Inferior parietal cortex (tissue), 1 donor: Measurements from ENCODE around the gene TUBGCP6.
"Not testable (repeated sequence)": the region's sequence is repeated elsewhere in the genome, so short reads cannot be mapped to it uniquely, and the experiment has no call there.

Experiments
- DNase-seq: peaks from one replicate; pipeline ENCODE4 v3.0.0-alpha.2; 2016; ENCODE audit errors: extremely low spot score

Gene TUBGCP6

DNA sequence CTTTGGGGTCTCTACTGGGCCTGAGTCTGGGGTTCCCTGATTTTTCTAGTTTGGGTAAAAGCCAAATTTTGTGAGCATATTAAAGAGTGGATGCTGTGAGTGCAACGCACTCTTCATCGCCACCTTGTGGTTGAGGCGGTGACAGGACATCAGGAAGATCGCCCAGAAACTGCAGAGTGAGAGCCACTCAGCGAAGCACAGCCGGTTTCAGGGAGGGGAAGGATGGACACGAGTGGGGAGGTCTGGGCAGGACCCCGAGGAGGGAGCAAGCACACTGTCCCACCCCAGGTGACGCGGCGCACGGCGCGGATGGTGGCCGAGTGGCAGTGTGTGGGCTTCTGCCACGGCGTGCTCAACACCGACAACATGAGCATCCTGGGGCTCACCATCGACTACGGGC lies 34.9 kb downstream of the TUBGCP6 start:
- peak; percentile 81 for DNase-seq

GRCh38 chr22:50208939-50209892 lies 35.6 kb downstream of the TUBGCP6 start:
- no peak for DNase-seq

- DNase-seq, result no peak
These were observed 36.3 kb downstream of the TUBGCP6 start for GRCh38 chr22:50208430-50208938.

DNA sequence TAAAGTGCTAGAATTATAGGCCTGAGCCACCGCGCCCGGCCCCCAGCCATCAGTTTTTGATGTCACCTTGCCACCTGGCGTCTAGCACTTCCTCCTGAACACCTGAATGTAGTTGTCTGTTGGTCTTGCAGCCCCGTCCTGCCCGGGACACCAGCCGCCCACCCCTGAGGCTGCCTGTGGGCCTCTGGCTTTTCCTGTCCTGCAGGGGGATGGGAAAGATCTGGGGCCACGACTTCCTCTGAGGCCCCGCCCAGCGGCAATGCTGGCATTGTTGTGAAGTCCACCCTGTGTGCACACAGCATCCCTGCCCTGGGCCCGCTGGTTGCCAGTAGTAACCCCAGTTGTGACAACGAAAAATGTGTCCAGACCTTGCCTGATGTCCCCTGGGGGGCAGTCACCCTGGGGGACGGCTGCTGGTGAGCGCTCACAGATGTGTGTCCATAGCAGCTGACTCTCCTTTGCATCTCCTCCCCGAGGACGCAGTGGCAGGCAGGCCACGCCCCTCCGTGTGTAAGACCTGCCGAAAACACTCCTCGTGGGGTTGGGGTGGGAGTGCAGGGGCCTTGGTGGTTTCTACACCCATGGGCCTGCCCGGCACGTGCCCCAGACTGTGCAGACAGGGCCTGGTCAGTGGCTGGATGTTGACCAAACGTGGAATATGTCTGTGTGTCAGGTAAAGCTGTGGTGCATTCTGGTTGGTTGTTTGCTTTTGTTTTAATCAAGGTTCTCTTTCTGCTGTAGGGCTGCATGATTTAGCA lies 37.3 kb downstream of the TUBGCP6 start:
- DNase-seq, result no peak

DNA sequence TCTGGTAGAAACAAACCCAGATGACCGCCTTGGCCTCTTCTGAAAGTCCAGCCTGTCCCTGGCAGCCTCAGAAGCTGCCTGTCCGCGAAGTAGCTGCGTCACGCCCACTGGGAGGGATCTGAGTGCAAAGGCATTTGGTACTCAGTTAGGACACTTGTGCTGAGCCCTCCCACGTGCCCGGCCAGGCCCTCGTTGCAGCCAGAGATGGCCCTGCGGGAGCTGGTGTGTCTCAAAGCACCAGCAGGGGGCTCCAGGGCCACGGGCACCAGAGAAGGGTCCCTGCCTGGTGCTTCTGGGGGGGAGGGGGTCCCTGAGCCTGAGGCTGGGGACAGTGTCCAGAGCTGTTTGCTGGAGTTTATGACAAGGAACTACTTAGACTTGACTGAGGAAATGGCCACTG lies 38.2 kb downstream of the TUBGCP6 start:
- no peak for DNase-seq

GRCh38 chr22:50205781-50206569 lies 38.8 kb downstream of the TUBGCP6 start:
- no peak for DNase-seq

DNA sequence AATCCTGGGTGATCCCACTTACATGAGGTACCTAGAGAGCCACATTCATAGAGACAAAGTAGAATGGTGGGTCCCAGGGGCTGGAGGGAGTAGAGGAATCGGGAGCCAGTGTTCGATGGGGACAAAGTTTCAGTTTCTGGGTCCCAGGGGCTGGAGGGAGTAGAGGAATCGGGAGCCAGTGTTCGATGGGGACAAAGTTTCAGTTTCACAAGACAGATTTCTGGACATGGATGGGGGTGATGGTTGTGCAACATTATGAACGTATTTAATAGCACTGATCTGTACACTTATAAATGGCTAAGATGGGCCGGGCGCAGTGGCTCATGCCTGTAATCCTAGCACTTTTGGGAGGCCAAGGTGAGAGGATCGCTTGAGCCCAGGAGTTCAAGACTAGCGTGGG lies 39.8 kb downstream of the TUBGCP6 start:
- not testable (repeated sequence) for DNase-seq

GRCh38 chr22:50204571-50204970 lies 40.3 kb downstream of the TUBGCP6 start:
- DNase-seq, result no peak

DNA sequence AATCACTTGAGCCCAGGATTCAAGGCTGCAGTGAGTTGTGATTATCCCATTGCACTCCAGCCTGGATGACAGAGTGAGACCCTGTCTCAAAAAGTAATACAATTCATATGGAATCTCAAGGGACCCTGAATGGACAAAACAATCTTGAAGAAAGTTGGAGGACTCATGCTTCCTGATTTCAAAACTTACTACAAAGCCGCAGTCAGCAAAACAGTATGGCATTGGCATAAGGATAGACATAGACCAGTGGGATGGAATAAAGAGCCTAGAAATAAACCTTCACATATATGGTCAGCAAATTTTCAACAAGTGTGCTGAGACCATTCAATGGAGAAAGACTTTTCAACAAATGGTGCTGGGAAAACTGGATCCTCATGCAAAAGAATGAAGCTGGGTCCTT lies 41.5 kb downstream of the TUBGCP6 start:
- DNase-seq, result no peak

- no peak for DNase-seq
These were observed 42.6 kb downstream of the TUBGCP6 start for GRCh38 chr22:50202130-50202666.

- no peak for DNase-seq
These were observed 43.4 kb downstream of the TUBGCP6 start for GRCh38 chr22:50201191-50202129.

DNA sequence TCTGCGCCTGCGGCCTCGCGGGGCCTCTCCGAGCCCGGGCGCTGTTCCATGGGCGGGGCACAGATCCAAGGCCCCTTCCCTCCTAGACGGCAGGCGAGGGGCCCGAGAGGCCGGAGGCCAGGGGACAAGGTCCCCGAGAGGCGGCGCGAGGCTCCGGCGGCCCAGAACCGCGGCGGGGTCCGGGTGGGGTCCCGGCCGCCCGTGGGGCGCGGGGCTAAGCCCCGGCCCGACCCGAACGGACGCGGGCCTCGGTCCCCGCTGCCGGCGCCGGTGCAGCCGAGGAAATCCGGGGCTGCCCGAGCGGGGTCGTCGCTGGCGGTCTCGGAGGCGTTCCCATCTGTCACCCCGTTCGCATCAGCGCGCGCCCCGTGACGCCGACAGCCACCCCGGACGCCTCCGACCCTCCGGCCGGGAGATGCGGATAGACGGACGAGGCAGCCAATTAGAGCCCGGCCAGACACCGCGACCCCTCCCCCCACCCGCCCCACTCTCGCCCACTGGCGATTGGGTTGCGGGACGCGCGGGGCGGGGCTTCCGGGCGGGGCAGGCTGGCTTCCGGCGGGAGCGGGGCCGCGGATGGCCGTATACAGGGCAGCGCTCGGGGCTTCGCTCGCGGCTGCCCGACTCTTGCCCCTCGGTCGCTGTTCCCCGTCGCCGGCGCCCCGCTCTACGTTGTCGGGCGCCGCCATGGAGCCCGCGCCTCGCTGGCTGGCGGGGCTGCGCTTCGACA lies 44.2 kb downstream of the TUBGCP6 start, which contains the start of gene SELENOO:
TSS of gene SELENOO (plus strand) at position 551 of the 730 bp plus-strand sequence. CDS start at position 577, 26 bp downstream.
- peak; percentile 87 for DNase-seq

- no peak for DNase-seq
These were observed 44.9 kb downstream of the TUBGCP6 start for GRCh38 chr22:50199829-50200460.

DNA sequence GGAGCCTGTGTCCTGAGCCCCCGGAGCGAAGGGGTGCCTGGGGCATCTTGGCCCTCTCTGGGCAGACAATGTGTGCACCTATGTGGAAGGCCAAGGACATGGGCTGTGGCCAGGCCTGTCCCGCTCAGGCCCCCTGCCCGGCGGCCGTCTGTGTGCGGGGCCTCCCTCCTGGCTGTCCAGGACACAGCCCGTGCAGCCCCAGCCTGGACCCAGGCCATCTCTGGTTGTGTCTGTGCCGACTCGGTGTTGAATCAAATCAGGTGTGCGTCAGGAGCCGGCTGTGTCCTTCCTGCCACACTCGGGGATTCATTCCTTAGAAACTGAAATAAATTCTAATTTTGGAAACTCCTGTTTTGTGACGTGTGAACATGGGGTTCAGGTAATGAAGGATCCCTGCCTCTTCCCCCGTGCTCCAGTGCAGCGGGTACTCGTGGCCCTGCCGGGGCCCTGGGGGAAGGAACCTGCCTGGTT lies 45.5 kb downstream of the TUBGCP6 start:
- no peak for DNase-seq

DNA sequence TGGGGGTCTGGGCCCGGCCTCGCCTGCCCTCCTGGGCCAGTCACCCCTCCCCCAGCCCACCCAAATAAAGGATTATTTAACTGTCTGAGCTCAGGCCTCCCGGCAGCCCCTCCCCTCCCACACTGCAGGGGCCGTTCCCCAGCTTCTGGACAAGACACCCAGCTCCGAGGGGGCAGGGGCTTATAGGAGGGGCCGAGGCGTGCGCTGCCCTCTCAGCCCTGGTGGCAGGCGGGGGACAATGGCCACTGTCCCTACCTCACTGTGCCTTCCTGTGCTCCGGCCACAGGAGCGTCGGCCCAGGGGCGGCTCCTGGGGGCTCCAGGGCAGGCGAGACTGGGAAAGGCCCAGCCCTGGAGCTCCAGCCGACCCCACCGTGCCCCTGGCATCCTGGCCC lies 46.2 kb downstream of the TUBGCP6 start:
- DNase-seq, result no peak

DNA sequence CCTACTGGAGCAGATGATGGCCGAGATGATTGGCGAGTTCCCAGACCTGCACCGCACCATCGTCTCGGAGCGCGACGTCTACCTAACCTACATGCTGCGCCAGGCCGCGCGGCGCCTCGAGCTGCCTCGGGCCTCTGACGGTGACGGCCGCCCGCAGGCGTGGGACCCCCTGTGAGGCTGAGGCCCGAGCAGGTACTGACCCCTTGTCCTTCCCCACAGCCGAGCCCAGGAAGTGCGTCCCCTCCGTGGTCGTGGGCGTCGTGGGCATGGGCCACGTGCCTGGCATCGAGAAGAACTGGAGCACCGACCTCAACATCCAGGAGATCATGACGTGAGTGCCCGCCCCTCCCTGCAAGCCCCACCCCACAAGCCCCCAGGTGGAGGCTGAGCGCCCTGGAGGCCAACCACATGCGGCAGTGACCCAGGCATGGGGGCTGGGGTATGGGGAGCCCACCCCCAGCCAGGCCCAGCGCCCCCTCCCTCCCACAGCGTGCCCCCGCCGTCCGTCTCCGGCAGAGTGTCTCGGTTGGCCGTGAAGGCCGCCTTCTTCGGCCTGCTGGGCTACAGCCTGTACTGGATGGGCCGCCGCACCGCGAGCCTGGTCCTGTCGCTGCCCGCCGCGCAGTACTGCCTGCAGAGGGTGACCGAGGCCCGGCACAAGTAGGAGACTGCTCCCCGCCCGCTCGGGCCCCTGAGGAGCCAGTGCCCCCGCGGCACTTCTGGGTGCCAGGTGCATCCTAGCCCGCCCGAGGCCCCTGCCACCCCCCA lies 46.8 kb downstream of the TUBGCP6 start:
- DNase-seq, result no peak

- no peak for DNase-seq
These were observed 47.6 kb downstream of the TUBGCP6 start for GRCh38 chr22:50197000-50197800.
